Fibroblast of villous mesenchyme (primary cell): Measurements from ENCODE around the gene MYH14. TPM values are rescaled to one million over a fixed set of nuclear protein-coding genes. Genes with fewer than 3 reads are reported as not detected.

ENCODE experiments used
- DNase-seq: peaks from one replicate; pipeline ENCODE4 v3.0.0-alpha.2; 2010; ENCODE audit warnings: low read depth
- H3K4me3 ChIP-seq: 2 replicates; pipeline ENCODE4 v1.5.1; 2011; ENCODE audit warnings: low read depth, mild to moderate bottlenecking, low read length
- CTCF ChIP-seq: IDR thresholded peaks from 2 replicates; pipeline ENCODE4 v1.5.1; 2012; ENCODE audit warnings: low read depth, mild to moderate bottlenecking, low read length; ENCODE audit not compliant: insufficient read depth
- total RNA-seq: library from RNA; depleted of rRNA; stranded (reverse); fragments of >200 nt; gene quantifications from 2 replicates; pipeline ENCODE4 v1.2.3, GENCODE V29; 2012

The MYH14 gene
- total RNA-seq, result not detected in 2 replicates

- DNase-seq, result no peak
- TF ChIP-seq CTCF, result no peak
- no peak within 1 kb of the TSS for H3K4me3 ChIP-seq
Measured at GRCh38 chr19:50203281-50204080, at the start of gene MYH14. TSS of gene MYH14 (plus strand) at chr19:50203622. CDS start at chr19:50210366, 6,744 bp downstream.

- H3K4me3 ChIP-seq, result no peak overlapping the region
- DNase-seq, result no peak
- no peak for TF ChIP-seq CTCF
Measured at GRCh38 chr19:50154529-50154928, 48.9 kb upstream of the MYH14 start.

- DNase-seq, result no peak
- no peak for TF ChIP-seq CTCF
- no peak overlapping the region for H3K4me3 ChIP-seq
Measured at GRCh38 chr19:50155520-50156109, 47.8 kb upstream of the MYH14 start.

- no peak for TF ChIP-seq CTCF
- DNase-seq, result no peak
- H3K4me3 ChIP-seq, result no peak overlapping the region
Measured at GRCh38 chr19:50158577-50158976, 44.8 kb upstream of the MYH14 start.

DNA sequence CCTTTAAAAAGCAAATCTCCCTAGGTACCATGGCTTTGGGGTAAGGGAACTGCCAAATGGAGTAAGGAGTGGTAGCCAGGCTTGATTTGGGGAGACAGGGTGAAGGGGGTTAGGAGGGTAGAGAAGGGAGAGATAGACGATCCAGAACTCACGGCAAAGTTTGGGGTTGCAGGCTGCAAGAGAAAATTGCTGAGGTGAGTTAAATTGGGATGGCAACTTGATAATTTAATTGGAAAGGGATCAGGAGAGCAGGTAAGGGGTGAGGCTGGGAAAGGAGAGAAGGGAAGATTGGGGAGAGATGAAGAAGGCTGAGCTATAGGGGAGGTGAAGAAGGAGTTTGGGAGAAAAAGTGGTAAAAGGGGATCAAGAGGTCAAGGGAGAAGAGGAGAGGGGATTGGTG lies 44.3 kb upstream of the MYH14 start:
- no peak for DNase-seq
- H3K4me3 ChIP-seq, result no peak overlapping the region
- no peak for TF ChIP-seq CTCF

- no peak for TF ChIP-seq CTCF
- no peak within 1 kb of the TSS for H3K4me3 ChIP-seq
- no peak for DNase-seq
Measured at GRCh38 chr19:50162988-50163387, 40.4 kb upstream of the MYH14 start, which contains the start of gene IZUMO2. TSS of gene IZUMO2 (minus strand) at chr19:50163281. CDS start at chr19:50163194, 87 bp downstream.
